GM19395 (cell line): ENCODE results near the gene FASN.

Source experiments
- ATAC-seq: cut with Tn5 transposase; IDR thresholded peaks from one replicate; pipeline ENCODE4 v1.9.1; 2021; ENCODE audit warnings: mild to moderate bottlenecking, moderate library complexity; ENCODE audit not compliant: unreplicated experiment

The FASN gene

GRCh38 chr17:82089723-82090548 lies 8.1 kb downstream of the FASN start:
- no peak for ATAC-seq

DNA sequence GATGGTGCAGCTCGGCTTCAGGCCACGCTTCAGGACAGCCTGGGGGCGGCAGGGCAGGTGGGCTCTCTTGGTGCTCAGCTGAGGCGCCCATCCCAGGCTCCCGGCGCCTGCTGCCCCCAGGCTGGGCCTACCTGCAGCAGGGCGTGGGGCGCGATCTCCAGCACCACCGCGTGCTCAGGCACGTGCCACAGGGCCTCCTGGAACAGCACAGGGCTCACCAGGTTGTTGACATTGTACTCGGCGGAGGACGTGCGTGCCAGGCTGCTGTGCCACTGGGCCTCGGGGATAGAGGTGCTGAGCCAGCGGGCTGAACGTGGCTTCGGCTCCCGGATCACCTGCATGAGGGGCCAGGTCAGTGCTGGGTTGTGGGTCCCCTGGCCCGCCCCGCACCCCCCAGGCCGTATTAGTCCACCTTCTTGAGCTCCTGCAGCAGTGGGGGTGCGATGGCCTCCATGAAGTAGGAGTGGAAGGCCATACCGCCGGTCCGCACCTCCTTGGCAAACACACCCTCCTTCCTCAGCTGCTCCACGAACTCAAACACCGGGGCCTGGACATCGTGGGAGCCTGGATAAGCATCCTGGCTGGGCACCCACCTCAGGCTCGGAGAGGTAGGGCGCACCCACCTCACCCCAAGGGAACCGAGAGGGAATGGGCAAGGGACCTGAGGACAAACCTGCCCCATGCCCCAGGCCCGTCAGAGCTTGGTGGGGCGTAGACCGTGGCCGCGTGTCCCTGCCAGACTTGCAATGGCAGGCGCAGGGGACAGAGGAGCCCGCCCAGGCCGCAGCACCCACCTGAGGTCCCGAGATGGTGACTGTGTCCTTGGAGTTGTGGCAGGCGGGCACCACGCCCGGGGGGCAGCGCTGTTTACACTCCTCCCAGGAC lies 9.0 kb downstream of the FASN start:
- ATAC-seq, result no peak

DNA sequence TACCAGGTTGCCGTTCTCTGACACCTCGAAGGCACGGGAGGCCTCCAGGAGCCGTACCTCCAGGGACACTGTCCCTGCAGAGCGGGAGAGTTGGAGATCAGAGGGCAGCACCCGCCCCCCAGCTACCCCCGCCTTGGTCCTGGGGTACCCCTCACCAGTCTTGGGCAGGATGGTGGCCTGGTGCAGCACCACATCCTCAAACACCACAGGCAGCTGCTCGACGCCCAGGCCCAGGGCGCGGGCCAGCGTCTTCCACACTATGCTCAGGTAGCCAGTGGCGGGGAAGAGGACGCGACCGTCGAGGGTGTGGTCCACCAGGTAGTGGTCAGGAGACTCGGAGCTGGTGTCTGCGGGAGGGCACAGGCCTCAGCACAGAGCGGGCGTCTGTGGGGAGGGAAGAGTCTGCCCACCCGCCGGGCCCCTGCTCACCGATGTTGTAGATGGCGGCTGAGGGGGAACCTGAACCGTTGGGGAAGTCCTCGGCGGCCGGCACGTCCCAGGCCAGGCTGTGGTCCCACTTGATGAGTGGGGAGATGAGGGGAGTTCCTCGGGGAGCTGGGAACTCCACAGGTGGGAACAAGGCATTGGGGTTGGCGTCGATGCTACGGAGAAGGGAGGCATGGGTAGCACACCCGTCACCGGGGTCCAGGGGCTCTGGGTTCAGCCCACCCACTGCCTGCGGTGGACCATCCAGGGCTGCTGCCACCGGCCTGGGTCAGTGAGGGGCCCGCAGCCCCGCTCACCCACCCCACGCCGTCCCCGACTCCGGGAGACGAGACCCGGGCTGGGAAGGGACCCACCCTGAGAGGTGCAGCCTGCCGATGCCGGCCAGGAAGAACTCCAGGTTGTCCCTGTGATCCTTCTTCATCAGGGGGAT lies 9.8 kb downstream of the FASN start:
- ATAC-seq, result no peak

DNA sequence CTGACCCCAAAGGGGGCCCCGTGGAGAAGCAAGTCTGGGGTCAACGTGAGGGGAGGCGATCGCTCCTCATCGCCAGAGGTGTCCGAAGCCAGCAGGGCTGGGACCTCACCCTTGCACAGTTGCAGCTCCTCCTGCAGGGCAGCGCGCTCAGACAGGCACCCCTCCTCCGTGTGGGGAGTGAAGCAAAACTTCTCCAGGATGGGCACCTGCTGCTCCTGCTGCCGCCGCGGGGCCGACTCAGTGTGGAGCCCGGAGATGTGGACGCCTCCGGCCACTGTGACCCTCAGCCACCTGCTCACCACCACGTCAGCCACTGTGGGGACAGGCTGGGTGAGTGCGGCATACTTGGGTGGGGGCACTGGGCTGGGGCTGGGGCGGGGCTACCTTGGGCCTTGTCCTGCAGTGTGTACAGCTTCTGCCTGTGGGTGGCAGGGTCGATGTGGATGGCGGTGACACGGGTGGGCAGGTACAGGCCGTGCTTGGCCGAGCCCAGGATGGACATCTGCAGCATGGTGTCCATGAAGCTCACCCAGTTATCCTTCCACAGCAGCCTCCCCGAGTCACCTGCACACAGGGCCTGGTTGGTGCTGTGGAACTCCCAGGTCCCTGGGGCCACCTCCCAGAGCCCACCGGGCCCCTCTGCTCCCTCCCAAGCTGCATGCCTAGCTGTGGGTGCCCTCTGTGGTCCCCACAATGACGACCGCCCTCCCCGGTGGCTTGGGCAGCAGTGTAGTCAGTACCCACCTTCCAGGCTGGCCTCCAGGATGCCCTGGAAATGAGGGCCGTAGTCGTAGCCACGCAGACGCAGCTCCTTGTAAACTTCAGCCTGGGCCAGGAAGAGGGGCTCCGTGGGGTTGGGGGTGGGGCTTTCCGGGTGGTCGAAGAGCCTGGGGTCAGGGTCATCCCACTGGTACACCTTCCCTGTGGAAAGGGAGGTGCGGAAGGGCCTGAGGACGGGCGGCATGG lies 10.8 kb downstream of the FASN start:
- ATAC-seq, result no peak

DNA sequence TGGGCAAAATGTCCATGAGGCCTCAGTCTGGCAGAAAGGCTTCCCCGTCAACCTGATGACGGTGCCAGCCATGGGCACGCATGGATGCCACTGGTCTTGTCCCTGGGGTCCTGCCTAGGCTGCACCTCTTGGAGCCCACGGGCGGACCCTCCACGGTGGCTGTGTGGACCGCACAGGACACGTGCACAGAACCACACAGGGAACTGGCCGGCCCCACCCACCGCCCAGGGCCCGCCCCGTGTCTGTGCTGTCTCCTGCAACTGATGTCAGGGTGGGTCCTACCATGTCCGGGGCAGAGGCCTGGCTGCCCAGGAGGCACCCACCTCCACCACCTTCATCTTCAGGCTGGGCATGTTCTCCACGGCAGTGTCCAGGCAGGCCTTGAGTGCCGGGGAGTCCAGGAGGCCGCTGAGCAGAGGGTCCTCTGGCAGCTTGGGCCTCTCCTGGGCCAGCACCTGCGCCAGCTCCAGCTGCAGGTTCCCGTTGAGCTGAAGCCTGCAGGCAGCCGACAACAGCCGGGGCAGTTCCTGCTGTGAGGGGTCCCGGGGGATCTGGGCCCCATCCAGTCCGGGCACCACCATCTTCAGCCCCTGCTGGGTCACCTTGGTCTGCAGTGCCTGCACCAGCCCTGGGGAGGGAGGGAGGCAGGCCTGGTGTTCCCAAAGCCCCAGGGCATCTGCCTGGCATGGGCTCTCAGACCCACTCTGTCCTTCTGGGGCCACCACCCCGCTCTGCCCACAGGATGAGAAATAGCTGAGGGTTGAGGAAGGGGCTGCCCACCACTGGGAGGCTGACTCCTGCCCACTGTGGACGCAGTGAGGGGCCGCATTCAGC lies 11.9 kb downstream of the FASN start:
- ATAC-seq, result no peak

DNA sequence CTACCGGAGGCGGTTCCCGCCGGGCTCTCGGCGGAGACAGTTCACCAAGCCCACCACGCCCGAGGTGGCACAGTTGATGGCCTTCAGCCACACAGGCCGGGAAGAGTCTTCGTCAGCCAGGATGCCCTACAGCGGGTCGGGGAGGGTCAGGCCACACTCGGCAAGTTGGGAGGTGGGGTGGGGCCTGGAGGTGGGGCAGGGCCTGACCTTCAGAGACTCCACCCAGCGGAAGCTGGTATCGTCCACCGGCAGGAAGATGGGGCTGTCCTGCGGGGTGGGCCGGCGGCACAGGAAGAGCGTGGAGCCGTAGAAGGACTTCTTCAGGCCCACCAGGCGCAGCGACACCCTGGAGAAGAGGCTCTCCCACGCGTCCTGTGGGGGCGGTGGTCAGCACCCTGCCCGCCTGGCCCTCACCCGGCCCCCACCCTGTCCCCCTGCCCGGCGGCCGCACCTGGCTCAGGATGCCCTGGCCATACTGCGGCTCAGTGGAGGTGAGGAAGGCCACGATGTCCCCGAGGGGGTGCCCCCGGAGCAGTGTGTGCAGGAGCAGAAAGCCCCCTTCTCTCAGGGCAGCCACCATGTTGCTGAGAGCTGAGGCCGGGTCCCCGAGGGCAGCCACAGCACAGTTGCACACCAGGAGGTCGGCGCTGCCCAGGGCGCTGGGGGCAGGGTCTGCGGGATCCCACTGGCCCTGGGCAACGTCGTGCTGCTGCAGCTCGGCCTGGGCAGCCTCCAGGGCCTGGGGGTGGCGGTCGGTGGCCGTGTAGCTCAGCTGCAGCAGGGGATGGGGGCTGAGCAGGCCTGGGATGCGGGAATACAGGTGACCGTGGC lies 12.8 kb downstream of the FASN start:
- ATAC-seq, result no peak

- ATAC-seq, result no peak
These were observed 13.5 kb downstream of the FASN start for GRCh38 chr17:82084373-82085030.

- no peak for ATAC-seq
These were observed 14.3 kb downstream of the FASN start for GRCh38 chr17:82083533-82084359.

DNA sequence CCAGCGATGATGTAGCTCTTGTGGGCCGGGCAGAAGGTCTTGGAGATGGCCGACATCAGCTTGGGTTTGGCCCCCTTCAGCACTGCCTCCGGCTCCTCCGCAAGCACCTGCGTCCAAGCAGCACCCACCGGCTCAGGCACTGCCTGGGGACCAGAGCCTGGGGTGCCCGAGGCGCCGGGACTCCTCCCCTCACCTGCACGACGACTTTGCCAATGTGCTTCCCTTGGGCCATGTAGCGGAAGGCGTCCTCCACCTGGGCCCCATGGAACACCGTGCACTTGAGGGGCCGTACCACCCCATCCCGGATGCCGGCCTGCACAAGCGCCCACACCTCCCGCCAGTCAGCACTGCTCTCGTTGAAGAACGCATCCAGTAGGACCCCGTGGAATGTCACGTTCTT lies 15.0 kb downstream of the FASN start:
- ATAC-seq, result no peak

- ATAC-seq, result no peak
These were observed 15.6 kb downstream of the FASN start for GRCh38 chr17:82082456-82082855.

DNA sequence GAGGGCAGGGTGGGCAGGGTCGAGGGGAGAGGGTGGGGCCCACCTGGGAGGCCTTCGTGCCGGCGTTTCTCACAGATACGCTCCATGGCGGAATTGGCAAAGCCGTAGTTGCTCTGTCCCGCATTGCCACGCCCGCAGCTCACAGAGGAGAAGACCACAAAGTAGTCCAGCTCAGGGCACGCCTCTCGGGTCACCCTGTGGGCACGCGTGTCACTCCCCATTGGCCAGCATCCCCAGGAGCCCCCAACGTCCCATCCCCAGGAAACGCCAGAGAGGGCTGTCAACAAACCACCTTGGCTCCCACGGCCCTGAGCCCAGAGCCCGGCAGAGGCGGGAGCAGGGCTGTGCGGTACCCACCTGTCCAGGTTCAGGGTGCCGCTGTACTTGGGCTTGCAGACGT lies 16.1 kb downstream of the FASN start:
- no peak for ATAC-seq

DNA sequence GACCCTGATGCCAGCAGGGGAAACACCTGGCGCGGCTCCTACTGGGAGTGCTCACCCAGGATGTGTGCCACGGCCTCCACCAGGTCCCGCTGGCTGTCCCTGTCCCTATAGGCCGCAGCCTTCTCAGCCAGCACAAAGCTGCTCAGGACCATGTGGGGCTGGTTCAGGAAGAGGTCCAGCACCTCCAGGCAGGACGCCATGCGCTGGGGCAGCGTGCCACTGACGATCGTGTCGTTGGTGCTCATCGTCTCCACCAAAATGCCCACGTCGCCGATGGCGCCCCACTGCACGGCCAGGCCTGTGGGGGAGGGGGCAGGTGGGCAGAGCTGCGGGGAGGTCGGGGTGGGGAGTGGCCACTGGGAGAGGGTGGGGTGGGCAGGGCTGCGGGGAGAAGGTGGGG lies 16.5 kb downstream of the FASN start:
- ATAC-seq, result no peak

DNA sequence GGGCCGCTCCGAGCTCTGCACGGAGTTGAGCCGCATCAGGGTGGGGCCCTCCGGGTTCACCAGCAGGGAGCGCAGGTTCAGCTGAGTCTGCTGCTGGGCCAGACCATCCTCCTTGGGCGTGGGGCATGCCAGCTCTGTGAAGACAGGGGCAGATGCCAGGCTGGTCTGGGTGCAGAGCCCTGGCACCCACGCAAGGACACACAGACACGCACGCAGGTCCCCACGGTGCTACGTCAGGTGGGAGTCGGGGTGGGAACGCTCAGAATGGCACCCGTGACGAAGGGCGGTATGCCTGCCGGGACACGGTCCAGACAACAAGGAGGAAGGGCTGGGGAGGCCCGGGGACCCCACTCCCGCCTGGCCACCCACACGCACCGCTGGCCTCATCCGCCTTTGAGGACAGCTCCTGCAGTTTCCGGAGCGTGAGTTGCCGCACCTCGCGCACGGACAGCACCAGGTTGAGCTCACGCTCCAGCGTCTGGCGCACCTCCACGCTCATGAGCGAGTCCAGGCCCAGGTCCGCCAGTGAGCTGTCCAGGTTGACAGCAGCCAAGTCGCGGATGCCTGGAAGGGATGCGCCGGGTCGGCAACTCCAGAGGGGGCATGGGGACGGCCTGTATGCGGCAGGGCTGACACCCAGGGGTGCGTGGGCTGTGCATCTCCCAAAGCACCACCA lies 17.1 kb downstream of the FASN start:
- no peak for ATAC-seq

GRCh38 chr17:82080048-82080788 lies 17.8 kb downstream of the FASN start:
- ATAC-seq, result no peak

DNA sequence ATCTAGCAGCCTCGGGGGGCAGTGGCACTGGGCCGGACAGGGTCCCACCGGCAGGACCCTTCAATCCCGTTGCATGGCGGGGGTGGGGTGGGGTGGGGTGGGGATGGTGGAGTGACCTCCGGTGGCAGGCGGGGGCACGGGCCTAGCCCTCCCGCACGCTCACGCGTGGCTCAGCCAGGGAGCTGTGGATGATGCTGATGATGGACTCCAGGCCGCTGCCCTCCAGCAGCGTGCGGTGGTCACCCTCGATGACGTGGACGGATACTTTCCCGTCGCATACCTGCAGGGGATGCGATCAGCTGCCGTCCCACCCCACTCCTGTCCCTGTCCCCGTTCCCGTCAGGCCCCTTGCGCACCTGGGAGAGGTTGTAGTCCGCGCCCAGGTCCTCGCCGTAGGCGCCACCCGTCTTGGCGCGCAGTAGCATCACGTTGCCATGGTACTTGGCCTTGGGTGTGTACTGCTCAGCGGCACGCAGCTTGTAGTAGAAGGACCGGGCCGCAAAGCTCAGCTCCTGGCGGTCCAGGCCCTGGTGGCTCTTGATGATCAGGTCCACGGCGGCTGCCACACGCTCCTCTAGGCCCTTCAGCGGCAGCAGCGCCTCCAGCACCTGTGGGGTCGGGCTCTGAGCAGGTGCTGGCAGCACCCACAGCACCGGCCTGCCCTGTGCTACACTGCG lies 18.9 kb downstream of the FASN start:
- no peak for ATAC-seq
